GM12801 (cell line): ENCODE results near the gene JPH4.

Experiments used
- TF ChIP-seq, protein P1 (sequence below): IDR thresholded peaks from one replicate; pipeline ENCODE4 v1.5.1; 2011; ENCODE audit warnings: control low read depth; ENCODE audit not compliant: insufficient read length; ENCODE audit errors: extremely low read depth

The JPH4 gene

DNA sequence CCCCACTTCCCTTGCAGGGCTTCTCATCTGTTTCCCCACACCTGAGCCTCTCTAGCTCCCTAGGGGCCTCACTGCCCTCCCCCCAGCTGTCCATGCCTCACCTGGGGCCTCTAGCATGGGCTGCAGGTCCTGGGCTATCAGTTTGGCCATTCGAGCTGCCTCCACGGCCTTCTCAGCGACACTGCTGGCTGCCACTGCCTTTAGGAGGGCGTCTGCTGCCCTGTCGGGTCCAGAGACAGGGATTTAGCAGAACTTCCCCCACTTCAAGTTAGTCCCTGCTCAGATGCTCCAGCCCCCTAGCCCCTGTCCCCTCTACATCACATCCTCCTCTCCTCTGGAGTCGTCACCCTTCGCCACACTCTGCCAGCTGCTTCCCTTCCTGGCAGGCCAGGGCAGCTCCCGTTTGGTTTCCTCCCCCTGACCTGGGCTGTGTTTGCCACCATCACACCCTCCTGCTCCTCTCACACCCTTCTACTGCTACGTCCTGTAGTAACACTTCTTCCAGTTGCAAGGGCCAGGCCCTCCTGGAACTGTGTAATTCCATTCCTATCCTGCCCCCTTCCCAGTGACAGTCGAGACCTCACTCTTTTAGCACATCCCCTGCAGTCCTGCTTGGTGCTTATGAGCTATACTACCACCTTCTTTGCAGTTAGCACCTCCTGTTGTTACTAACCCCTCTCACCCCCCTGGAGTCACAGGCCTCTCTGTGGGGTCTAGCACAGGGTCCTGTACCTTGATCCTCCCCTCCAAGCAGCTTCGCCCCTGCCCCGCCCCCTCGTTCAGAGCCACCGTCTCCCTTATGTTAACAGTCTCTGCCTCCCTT lies 6.7 kb downstream of the JPH4 start:
- TF ChIP-seq, protein P1, sequence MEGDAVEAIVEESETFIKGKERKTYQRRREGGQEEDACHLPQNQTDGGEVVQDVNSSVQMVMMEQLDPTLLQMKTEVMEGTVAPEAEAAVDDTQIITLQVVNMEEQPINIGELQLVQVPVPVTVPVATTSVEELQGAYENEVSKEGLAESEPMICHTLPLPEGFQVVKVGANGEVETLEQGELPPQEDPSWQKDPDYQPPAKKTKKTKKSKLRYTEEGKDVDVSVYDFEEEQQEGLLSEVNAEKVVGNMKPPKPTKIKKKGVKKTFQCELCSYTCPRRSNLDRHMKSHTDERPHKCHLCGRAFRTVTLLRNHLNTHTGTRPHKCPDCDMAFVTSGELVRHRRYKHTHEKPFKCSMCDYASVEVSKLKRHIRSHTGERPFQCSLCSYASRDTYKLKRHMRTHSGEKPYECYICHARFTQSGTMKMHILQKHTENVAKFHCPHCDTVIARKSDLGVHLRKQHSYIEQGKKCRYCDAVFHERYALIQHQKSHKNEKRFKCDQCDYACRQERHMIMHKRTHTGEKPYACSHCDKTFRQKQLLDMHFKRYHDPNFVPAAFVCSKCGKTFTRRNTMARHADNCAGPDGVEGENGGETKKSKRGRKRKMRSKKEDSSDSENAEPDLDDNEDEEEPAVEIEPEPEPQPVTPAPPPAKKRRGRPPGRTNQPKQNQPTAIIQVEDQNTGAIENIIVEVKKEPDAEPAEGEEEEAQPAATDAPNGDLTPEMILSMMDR: no peak

DNA sequence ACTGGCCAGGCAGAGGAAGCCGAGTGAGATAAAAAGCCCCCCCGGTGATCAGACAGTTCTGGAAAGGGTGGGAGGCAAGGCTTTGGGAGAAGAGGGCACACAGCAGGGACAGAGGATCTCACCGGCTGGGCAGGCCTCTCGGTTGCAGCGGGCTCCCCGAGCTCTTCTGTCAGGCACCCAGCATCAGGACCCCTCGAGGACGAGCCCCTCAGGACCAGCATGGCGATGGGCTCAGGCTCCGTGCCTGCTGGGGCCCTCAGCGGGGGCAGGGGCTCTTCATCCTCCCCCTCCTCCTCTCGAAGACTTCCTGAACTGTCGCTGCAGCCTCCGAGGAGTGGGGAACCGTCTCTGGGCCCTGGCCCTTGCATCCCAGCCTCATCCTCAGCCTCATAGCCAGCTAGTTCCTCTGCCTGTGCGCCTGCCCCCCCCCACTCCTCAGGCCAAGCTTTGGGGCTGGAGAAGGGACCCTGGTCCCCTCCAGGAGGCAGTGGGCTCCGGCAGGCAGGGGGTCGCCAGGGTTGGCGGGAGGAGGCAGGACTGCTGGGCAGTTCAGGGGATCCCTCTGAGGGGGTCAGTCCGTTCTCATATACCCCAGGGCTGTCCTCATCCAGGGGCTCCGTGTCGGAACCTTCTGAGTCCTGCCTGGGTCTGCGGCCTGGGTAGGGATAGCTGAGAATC lies 7.6 kb downstream of the JPH4 start:
- TF ChIP-seq, protein P1: no peak

DNA sequence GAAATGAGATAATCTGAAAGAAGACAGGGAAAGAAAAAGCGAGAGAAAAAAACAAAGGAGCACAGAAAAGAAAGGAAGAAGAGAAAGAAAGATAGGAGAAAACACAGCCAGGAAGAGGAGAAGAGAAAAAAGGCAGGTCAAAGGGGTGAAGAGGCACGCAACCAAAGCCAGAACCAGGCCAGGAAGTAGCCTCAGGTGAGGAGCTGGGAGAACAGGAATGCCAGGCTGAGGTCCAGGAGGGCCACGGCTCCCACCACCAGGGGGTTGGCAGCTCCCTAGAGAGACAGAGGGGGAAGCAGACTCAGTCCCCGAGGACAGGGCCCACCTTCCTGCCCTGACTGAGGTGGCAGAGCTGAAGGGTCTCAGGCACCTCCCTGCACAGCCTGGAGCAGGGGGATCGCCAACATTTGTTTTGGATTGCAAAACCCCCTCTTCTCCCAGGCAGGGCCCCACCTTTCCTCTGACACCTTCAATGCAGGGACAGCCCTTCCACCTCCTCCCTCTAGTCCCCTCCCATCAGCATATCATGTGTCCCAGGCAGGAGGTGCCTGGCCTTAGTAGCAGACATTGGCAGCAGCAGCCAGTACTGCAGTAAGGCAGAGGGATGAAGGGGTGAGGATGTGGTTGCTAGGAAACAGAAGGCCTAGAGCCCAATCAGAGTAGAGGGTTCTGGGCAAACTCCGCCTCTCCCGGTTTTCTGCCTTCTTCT lies 9.0 kb downstream of the JPH4 start:
- TF ChIP-seq, protein P1: no peak

DNA sequence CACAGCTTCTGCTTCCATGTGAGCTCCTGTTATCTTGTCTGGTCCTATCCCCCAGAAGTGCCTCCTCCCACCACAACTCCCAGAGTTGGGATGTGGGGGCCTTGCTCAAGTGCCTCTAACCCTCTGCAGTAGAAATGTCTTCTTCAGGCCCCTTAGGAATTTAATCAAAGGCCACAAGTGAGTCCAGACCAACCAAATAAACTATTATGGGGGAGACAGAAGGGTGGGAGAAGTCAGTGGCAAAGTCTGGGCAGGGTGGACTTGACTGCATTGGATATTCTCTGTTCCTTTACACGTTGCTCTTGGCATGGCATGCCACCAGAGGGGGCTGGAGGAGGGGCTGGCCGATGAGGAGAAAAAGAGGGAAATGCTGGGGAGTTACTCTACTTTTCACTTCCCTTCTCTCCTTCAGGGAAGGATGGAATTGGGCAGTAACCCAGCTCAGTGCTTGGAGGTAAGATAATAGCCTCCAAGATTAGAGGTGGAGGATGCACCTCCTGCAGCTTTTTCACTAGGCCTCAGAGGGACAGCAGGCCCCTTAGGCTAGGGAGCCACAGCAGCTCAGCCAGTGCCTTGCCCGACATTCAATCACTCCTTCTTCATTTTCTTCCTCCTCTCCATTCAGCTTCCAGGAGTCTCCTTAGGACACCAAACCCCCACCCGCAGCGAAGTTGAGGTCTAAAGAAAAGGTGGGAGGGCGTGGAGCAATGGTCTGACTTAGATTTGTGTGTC lies 9.8 kb downstream of the JPH4 start:
- TF ChIP-seq, protein P1: no peak

DNA sequence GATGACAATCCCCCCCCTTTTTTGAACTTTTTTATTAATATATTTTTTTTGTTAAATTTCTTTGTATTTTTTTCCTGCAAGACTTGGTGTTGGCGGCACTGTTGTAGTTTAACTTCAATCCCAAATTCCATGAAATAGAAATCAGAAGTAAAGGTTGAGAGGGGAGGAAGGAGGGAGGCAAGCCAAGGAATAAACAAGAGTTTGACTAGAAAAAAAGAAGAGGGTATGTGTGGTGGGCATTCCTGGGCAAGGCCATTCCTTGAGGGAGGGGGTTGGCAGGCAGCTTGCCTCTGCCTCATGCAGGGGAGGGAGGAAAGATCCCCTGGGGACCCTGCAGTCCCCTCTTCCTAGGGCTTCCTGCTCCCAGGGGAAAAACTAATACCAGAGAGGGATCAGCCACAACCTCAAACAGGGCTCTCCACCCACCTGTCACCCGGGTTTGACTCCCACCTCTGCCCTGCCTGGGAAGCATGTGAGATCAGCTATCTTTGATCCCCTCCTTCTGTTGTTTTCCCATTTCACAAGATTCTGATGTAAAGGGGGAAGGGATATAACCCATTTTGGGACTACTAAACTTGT lies 10.5 kb downstream of the JPH4 start:
- TF ChIP-seq, protein P1: no peak

DNA sequence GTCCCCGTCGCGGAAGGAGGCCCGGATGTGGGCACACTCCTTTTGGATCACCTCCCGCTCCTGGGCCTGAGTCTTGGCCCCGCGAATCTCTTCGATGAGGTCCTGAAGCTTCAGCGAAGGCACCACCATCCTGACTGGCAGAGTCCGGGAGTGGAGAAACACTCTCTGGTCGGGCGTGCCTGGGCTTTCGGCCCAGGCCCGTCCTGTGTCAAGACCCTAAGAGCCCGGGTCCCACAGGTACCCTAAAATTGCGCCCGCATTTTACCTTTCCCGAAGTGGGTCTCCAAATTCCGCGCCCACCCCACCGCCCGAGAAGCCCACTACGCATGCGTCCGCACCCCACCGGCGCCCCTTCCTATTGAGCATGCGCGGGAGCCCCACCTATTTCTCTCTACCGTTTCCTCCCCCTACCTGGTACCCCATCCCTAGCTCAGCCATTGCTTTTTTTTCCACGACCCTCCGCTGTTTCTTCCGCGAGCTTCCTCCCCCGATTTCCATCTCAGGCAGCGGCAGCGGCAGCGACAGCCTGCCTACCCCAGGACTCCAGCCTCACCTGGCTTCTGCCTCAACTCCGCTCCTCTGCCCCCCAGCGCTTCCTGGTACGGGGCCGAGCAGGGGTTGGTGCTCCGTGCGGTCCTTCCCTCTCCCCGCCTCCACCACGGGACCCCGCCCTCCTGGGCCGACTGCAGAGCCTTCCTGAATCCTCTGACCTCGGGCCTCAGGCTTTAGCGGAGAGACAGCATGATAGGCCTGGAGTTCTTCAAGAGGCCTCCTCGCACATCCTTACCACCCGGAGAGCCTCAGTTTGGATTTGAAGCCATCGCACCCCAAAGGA lies 11.2 kb downstream of the JPH4 start, which contains the start of gene AP1G2:
TSS of gene AP1G2 (minus strand) at position 606 of the 835 bp plus-strand sequence. CDS start at position 129, 477 bp downstream.
- TF ChIP-seq, protein P1: no peak
